ENCODE results near the gene GRK4.

GRCh38 chr4:2954358-2955185, 8.8 kb upstream of the GRK4 start:
- TF ChIP-seq CTCF (IDR thresholded peaks at IDR 0.05) (no peak), POLR2A (IDR thresholded peaks at IDR 0.05) (no peak)
